Endothelial cell of umbilical vein (primary cell): Measurements from ENCODE around the gene ZCCHC14. TPM values are rescaled to one million over a fixed set of nuclear protein-coding genes. Genes with fewer than 3 reads are reported as not detected.
"Not testable (repeated sequence)": the region's sequence is repeated elsewhere in the genome, so short reads cannot be mapped to it uniquely, and the experiment has no call there.

Experiments used
- BruUV-seq: library from RNA; stranded (reverse); fragments of 400-500 nt; replicated peaks from 2 replicates; lab custom pipeline; 2021; lab: Mats Ljungman, UMichigan
- CTCF ChIA-PET: fragments of 300-600, 350-600 bp; sonication (Branson Sonifier 250); formaldehyde crosslinking; loops from one replicate; lab custom pipeline; 2021; ENCODE audit warnings: antibody characterized with exemption, inconsistent platforms; lab: Charles Lee
- POLR2A ChIA-PET: fragments of 300-600, 350-600 bp; sonication (Branson Sonifier 250); formaldehyde crosslinking; loops from one replicate; lab custom pipeline; 2021; ENCODE audit warnings: antibody characterized with exemption, inconsistent platforms; lab: Charles Lee
- DNase-seq: peaks from one replicate; pipeline ENCODE4 v3.0.0-alpha.2; 2011; ENCODE audit warnings: low read depth, low spot score
- FAIRE-seq: peaks from 2 replicates; lab custom pipeline; 2011; peaks lifted over from hg19 to GRCh38; lab: Jason Lieb, UNC
- H2AFZ ChIP-seq: 2 replicates; pipeline ENCODE4 v1.6.0; 2012; ENCODE audit warnings: low read depth, low read length, control low read depth, inconsistent platforms
- H3K27ac ChIP-seq: 2 replicates; pipeline ENCODE4 v1.5.1; 2011; ENCODE audit warnings: low read depth, mild to moderate bottlenecking, control low read depth, low read length, moderate library complexity; ENCODE audit not compliant: insufficient read depth
- H3K27me3 ChIP-seq, 2 experiments: 2 replicates each; pipeline versions ENCODE4 v1.6.0 to v1.6.1; 2011; ENCODE audit warnings: low read length in 2 of 2, mixed read lengths in 1 of 2; ENCODE audit not compliant: control insufficient read depth in 2 of 2, insufficient read depth in 2 of 2
- H3K36me3 ChIP-seq, 2 experiments: 2 replicates in 1 of 2; 3 replicates in 1 of 2; pipeline ENCODE4 v1.5.1; 2011; ENCODE audit warnings: low read length in 2 of 2, mild to moderate bottlenecking in 1 of 2, moderate library complexity in 1 of 2; ENCODE audit not compliant: control insufficient read depth in 2 of 2, insufficient read depth in 2 of 2; ENCODE audit errors: extremely low read depth in 1 of 2
- H3K4me1 ChIP-seq: 3 replicates; pipeline ENCODE4 v1.5.1; 2011; ENCODE audit warnings: mild to moderate bottlenecking, low read length; ENCODE audit not compliant: control insufficient read depth, insufficient read depth; ENCODE audit errors: extremely low read depth
- H3K4me2 ChIP-seq: 2 replicates; pipeline ENCODE4 v1.6.1; 2011; ENCODE audit warnings: low read length, control low read depth, mixed read lengths; ENCODE audit not compliant: insufficient read depth
- H3K4me3 ChIP-seq, 3 experiments: fragments of 200-600 bp in 1 of 3; sonication (generic), shearing (Covaris generic) in 1 of 3; replicated peaks in 1 of 3; 2 replicates each; pipeline ENCODE4 v1.5.1; 2011 to 2016; ENCODE audit warnings: control low read depth in 3 of 3, low read length in 3 of 3, mild to moderate bottlenecking in 2 of 3, inconsistent platforms in 1 of 3, low read depth in 1 of 3, moderate library complexity in 1 of 3; ENCODE audit not compliant: insufficient read depth in 1 of 3
- H3K79me2 ChIP-seq: 2 replicates; pipeline ENCODE4 v1.6.0; 2012; ENCODE audit warnings: low read length, inconsistent platforms; ENCODE audit not compliant: control insufficient read depth, insufficient read depth
- H3K9ac ChIP-seq: replicated peaks from 2 replicates; pipeline ENCODE3; 2011; ENCODE audit warnings: low read length, control low read depth; ENCODE audit not compliant: insufficient read depth; ENCODE audit errors: extremely low read depth
- H3K9me1 ChIP-seq: replicated peaks from 3 replicates; pipeline ENCODE4 v1.6.0; 2011; ENCODE audit warnings: mild to moderate bottlenecking, low read length; ENCODE audit not compliant: control insufficient read depth, insufficient read depth; ENCODE audit errors: extremely low read depth
- H3K9me3 ChIP-seq: replicated peaks from 2 replicates; pipeline ENCODE4 v1.5.1; 2012; ENCODE audit warnings: low read length, inconsistent platforms; ENCODE audit not compliant: control insufficient read depth, insufficient read depth
- H4K20me1 ChIP-seq: replicated peaks from 2 replicates; pipeline ENCODE3; 2011; ENCODE audit warnings: mild to moderate bottlenecking, low read length; ENCODE audit not compliant: control insufficient read depth, insufficient read depth; ENCODE audit errors: extremely low read depth
- EZH2 ChIP-seq: IDR thresholded peaks from 2 replicates; pipeline ENCODE4 v1.6.1; 2012; ENCODE audit warnings: borderline replicate concordance, low read depth, mild to moderate bottlenecking, moderate library complexity, low read length, inconsistent platforms; ENCODE audit not compliant: severe bottlenecking
- FOS ChIP-seq: IDR thresholded peaks from 2 replicates; pipeline ENCODE4 v1.6.1; 2011; ENCODE audit warnings: mild to moderate bottlenecking, low read length, moderate library complexity, borderline replicate concordance; ENCODE audit not compliant: insufficient read depth
- POLR2A ChIP-seq: IDR thresholded peaks from 2 replicates; pipeline ENCODE4 v1.6.1; 2012; ENCODE audit warnings: low read depth, mild to moderate bottlenecking, control low read depth, low read length
- POLR2AphosphoS5 ChIP-seq: IDR thresholded peaks from 2 replicates; pipeline ENCODE4 v1.6.1; 2012; ENCODE audit warnings: low read depth, mild to moderate bottlenecking, control low read depth, low read length, moderate library complexity; ENCODE audit not compliant: insufficient read depth
- dilution Hi-C: fragments of 300-500 bp; cut with MboI; formaldehyde crosslinking; loops from one replicate; pipeline ENCODE4 v1.15.0; 2019; ENCODE audit warnings: low sequenced_read_pairs; ENCODE audit not compliant: extremely low pct_ligation_motif_present
- intact Hi-C: fragments of 100-400 bp; cut with micrococcal nuclease; formaldehyde crosslinking; loops from one replicate; pipeline ENCODE4 v1.10.0; 2022
- polyA plus RNA-seq, 4 experiments: library from polyadenylated mRNA; depleted of rRNA in 3 of 4; stranded (reverse) in 3 of 4; unstranded in 1 of 4; fragments of >200 nt; gene quantifications; 2 replicates each; pipeline versions ENCODE4 v1.2.1 to v1.2.3, GENCODE V29; 2011 to 2012; ENCODE audit warnings: missing spikeins in 1 of 4
- total RNA-seq: library from RNA; stranded (reverse); gene quantifications from 2 replicates; pipeline ENCODE4 v1.2.3, GENCODE V29; 2021
- TF ChIP-seq, protein P1 (sequence below), 2 donors: IDR thresholded peaks; 1 replicate in 1 of 2; 2 replicates in 1 of 2; pipeline ENCODE4 v1.5.1; 2011; ENCODE audit warnings: low read length in 2 of 2, mild to moderate bottlenecking in 2 of 2, moderate library complexity in 2 of 2, control low read depth in 1 of 2, inconsistent platforms in 1 of 2, low read depth in 1 of 2; ENCODE audit not compliant: insufficient read depth in 1 of 2; ENCODE audit errors: extremely low read depth in 1 of 2

Gene ZCCHC14
- total and polyA plus RNA-seq, 2 donors (not counting 3 experiments of a cell fraction or from before 2014, with no cell fraction given): 9.5 to 30.9 TPM

DNA sequence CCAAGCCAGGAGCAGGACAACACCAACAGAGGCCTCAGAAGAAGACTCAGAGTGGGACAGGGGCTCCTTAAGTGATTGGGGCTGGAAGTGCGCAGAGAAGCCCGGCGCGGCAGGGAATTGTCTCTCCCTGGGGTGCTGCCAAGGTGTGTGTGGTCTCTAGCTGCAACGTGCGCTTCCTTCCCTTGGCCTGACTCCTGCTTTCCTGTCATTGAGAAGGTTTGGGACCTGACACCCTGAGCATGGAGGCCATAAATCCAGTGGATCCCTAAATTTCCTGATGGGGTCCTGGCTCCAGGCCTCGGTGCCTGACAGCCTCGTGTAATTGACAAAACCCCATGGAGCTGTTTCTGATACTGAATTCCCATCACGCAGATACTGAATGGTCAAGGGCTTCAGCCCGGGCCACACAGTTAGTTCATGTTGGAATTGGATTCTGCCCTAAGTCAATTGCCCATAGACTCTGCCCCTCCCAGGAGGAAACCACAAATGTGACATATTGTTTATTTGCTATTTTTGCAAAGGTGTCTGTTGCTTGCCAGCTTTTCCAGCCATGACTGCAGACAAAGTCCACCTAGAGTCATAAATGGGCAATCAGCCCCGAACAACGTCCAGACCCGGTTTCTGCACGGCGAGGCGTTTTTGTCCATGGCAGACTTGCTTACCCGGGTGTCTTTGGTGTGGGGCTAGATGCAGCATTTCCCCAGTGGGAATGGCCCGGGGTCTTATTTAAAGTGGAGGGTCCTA lies 4.4 kb upstream of the ZCCHC14 start:
- H3K36me3 ChIP-seq, H4K20me1 ChIP-seq, H3K27ac ChIP-seq, H3K4me1 ChIP-seq, DNase-seq, POLR2A ChIA-PET, H3K79me2 ChIP-seq, H3K27me3 ChIP-seq, H3K4me3 ChIP-seq, H3K9ac ChIP-seq, BruUV-seq, intact Hi-C loops, H3K9me1 ChIP-seq, H3K9me3 ChIP-seq, H3K4me2 ChIP-seq, dilution Hi-C loops, FAIRE-seq, H2AFZ ChIP-seq: not testable (repeated sequence)
- CTCF ChIA-PET: interaction anchor here (1.1 kb wide), 1 partner anchor 74 kb away, joined by 4 read pairs; no protein-coding TSS in a partner anchor

DNA sequence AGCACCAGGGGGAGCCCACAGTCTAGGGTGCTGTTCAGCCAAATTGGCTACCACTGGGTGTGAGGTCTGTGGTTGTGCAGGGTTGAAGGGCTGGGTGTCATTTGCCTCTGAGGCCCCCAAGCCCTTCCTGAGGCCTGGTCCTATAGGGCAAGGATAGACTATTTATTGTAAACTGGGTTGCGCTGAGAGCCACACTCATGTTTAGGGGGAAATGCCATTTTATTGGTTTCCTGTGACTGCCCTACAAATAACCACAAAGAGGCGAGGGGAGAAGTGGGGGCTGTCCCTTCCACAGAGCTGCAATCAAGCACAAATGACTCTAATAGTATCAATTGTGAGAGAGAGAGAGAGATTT lies 3.6 kb upstream of the ZCCHC14 start:
- Histone ChIP-seq H3K4me2 (no peak overlapping the region), H2AFZ (no peak overlapping the region), H3K9me1 (no peaks in the 10 kb centered on the region), H3K27me3 (no peaks in the 10 kb centered on the region), H4K20me1 (no peaks in the 10 kb centered on the region), H3K4me3 (no peak overlapping the region), H3K9me3 (no peaks in the 10 kb centered on the region), H3K9ac (no peak overlapping the region), H3K4me1 (no peaks in the 10 kb centered on the region), H3K36me3 (no peaks in the 10 kb centered on the region), H3K27ac (no peak overlapping the region), H3K79me2 (peaks cover 5% of the 10 kb centered on the region)
- intact Hi-C loops (no loop called here), dilution Hi-C loops (no loop called here)
- CTCF ChIA-PET: no interaction called here
- no peak for FAIRE-seq
- no TSS peak for BruUV-seq
- no peak for DNase-seq
- TF ChIP-seq POLR2AphosphoS5 (no peak), POLR2A (no peak), EZH2 (no peak), FOS (no peak)
- TF ChIP-seq, protein P1, sequence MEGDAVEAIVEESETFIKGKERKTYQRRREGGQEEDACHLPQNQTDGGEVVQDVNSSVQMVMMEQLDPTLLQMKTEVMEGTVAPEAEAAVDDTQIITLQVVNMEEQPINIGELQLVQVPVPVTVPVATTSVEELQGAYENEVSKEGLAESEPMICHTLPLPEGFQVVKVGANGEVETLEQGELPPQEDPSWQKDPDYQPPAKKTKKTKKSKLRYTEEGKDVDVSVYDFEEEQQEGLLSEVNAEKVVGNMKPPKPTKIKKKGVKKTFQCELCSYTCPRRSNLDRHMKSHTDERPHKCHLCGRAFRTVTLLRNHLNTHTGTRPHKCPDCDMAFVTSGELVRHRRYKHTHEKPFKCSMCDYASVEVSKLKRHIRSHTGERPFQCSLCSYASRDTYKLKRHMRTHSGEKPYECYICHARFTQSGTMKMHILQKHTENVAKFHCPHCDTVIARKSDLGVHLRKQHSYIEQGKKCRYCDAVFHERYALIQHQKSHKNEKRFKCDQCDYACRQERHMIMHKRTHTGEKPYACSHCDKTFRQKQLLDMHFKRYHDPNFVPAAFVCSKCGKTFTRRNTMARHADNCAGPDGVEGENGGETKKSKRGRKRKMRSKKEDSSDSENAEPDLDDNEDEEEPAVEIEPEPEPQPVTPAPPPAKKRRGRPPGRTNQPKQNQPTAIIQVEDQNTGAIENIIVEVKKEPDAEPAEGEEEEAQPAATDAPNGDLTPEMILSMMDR (IDR thresholded peaks at IDR 0.05; ENCODE audit: extremely low read depth in 1 of 2, insufficient read depth in 1 of 2, low read depth in 1 of 2, low read length in 2 of 2): no peak
- POLR2A ChIA-PET: no interaction called here
